SU-DHL-6 (cell line): ENCODE results near the gene POU6F1.
A peak's percentile ranks its signal among the peaks of the same experiment; 100 is the strongest.

Source experiments
- H2AFZ ChIP-seq: fragments of 200-600 bp; sonication (generic); 2 replicates; pipeline ENCODE4 v1.6.1; 2014; ENCODE audit warnings: low read depth, mild to moderate bottlenecking, moderate library complexity, mixed read lengths, antibody characterized with exemption, low read length; ENCODE audit not compliant: severe bottlenecking
- H3F3A ChIP-seq: fragments of 200-600 bp; shearing (Covaris generic); 2 replicates; pipeline ENCODE4 v1.6.0; 2016; ENCODE audit warnings: antibody characterized with exemption, mild to moderate bottlenecking; ENCODE audit not compliant: insufficient read depth
- H3K27ac ChIP-seq: fragments of 200-600 bp; sonication (generic); 2 replicates; pipeline ENCODE4 v1.5.1; 2016; ENCODE audit warnings: low read depth, mild to moderate bottlenecking, low read length, moderate library complexity, mixed read lengths
- H3K27me3 ChIP-seq: fragments of 200-600 bp; sonication (generic), shearing (Covaris generic); 2 replicates; pipeline ENCODE4 v1.6.0; 2014; ENCODE audit warnings: mild to moderate bottlenecking, low read length
- H3K36me3 ChIP-seq: fragments of 200-600 bp; sonication (generic); 2 replicates; pipeline ENCODE4 v1.6.1; 2014; ENCODE audit warnings: mild to moderate bottlenecking, low read length, mixed read lengths
- H3K4me2 ChIP-seq: fragments of 300-600, 200-600 bp; shearing (Covaris generic), sonication (generic); 2 replicates; pipeline ENCODE4 v1.6.0; 2014; ENCODE audit warnings: low read length, low read depth, mild to moderate bottlenecking; ENCODE audit not compliant: poor library complexity, severe bottlenecking
- H3K4me3 ChIP-seq: fragments of 200-600 bp; sonication (generic); 2 replicates; pipeline ENCODE4 v1.5.1; 2014; ENCODE audit warnings: antibody characterized with exemption, low read length, mild to moderate bottlenecking, mixed read lengths; ENCODE audit not compliant: insufficient read depth, poor library complexity, severe bottlenecking
- H3K79me2 ChIP-seq: fragments of 200-600 bp; sonication (generic); 2 replicates; pipeline ENCODE4 v1.6.1; 2014; ENCODE audit warnings: mild to moderate bottlenecking, low read length, moderate library complexity; ENCODE audit not compliant: insufficient read depth
- H3K9ac ChIP-seq: fragments of 200-600 bp; sonication (generic); 2 replicates; pipeline ENCODE4 v1.7.0; 2014; ENCODE audit warnings: mild to moderate bottlenecking, low read length
- H3K9me2 ChIP-seq: fragments of 200-600 bp; sonication (generic); replicated peaks from 2 replicates; pipeline ENCODE4 v1.6.1; 2014; ENCODE audit warnings: low read length; ENCODE audit not compliant: insufficient read depth
- H3K9me3 ChIP-seq: fragments of 200-600 bp; sonication (generic); 2 replicates; pipeline ENCODE4 v1.6.1; 2014; ENCODE audit warnings: low read length, mixed read lengths; ENCODE audit not compliant: insufficient read depth
- H4K20me1 ChIP-seq: fragments of 200-600 bp; sonication (generic); 2 replicates; pipeline ENCODE4 v1.6.1; 2014; ENCODE audit warnings: low read depth, mild to moderate bottlenecking, antibody characterized with exemption, low read length, moderate library complexity, mixed read lengths
- EZH2phosphoT487 ChIP-seq: fragments of 200-600 bp; sonication (generic), shearing (Covaris generic); conservative IDR thresholded peaks from 2 replicates; pipeline ENCODE4 v1.6.1; 2018; ENCODE audit warnings: mild to moderate bottlenecking, antibody characterized with exemption, low read length, moderate library complexity, mixed read lengths
- TF ChIP-seq, protein P1 (sequence below): fragments of 200-600 bp; sonication (generic); IDR thresholded peaks from one replicate; pipeline ENCODE4 v1.5.1; 2017; ENCODE audit warnings: antibody characterized with exemption, mild to moderate bottlenecking, low read length, moderate library complexity; ENCODE audit not compliant: insufficient read depth, poor library complexity, severe bottlenecking

POU6F1 gene

GRCh38 chr12:51188359-51189051 is 29.4 kb downstream of the POU6F1 start:
- H3K9ac ChIP-seq = no peak overlapping the region

GRCh38 chr12:51187370-51187987 is 30.4 kb downstream of the POU6F1 start:
- Histone ChIP-seq H3K79me2 (no peaks in the 10 kb centered on the region), H3K27ac (no peak overlapping the region), H3K4me2 (peak overlapping the region; percentile 18), H3K36me3 (no peaks in the 10 kb centered on the region), H3K9me2 (no peaks in the 10 kb centered on the region), H3K27me3 (no peaks in the 10 kb centered on the region), H4K20me1 (no peaks in the 10 kb centered on the region), H3K9ac (no peak overlapping the region), H3F3A (no peaks in the 10 kb centered on the region), H3K9me3 (no peaks in the 10 kb centered on the region), H2AFZ (no peak overlapping the region), H3K4me3 (no peak overlapping the region)
- no peak for TF ChIP-seq EZH2phosphoT487

More at GRCh38 chr12:51188359-51189051, 29.4 kb downstream of the POU6F1 start:
- Histone ChIP-seq H3K79me2 (no peaks in the 10 kb centered on the region), H3K9me3 (no peaks in the 10 kb centered on the region), H3K9me2 (no peaks in the 10 kb centered on the region), H3K4me3 (no peak overlapping the region), H3F3A (no peaks in the 10 kb centered on the region), H2AFZ (peak overlapping the region; percentile 10), H3K4me2 (peak overlapping the region; percentile 18), H3K27me3 (no peaks in the 10 kb centered on the region), H3K27ac (no peak overlapping the region), H3K36me3 (no peaks in the 10 kb centered on the region), H4K20me1 (no peaks in the 10 kb centered on the region)
- TF ChIP-seq, protein P1, sequence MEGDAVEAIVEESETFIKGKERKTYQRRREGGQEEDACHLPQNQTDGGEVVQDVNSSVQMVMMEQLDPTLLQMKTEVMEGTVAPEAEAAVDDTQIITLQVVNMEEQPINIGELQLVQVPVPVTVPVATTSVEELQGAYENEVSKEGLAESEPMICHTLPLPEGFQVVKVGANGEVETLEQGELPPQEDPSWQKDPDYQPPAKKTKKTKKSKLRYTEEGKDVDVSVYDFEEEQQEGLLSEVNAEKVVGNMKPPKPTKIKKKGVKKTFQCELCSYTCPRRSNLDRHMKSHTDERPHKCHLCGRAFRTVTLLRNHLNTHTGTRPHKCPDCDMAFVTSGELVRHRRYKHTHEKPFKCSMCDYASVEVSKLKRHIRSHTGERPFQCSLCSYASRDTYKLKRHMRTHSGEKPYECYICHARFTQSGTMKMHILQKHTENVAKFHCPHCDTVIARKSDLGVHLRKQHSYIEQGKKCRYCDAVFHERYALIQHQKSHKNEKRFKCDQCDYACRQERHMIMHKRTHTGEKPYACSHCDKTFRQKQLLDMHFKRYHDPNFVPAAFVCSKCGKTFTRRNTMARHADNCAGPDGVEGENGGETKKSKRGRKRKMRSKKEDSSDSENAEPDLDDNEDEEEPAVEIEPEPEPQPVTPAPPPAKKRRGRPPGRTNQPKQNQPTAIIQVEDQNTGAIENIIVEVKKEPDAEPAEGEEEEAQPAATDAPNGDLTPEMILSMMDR = no peak
- TF ChIP-seq EZH2phosphoT487 = no peak

GRCh38 chr12:51186465-51187085 is 31.3 kb downstream of the POU6F1 start:
- Histone ChIP-seq H2AFZ (no peak overlapping the region), H3K27ac (no peak overlapping the region), H4K20me1 (no peaks in the 10 kb centered on the region), H3K9ac (no peak overlapping the region), H3K9me3 (no peaks in the 10 kb centered on the region), H3K4me2 (no peak overlapping the region), H3K79me2 (no peaks in the 10 kb centered on the region), H3K27me3 (no peaks in the 10 kb centered on the region), H3F3A (no peaks in the 10 kb centered on the region), H3K9me2 (no peaks in the 10 kb centered on the region), H3K4me3 (no peak overlapping the region), H3K36me3 (no peaks in the 10 kb centered on the region)
- TF ChIP-seq EZH2phosphoT487 = no peak
- TF ChIP-seq, protein P1 = no peak
